SK-N-SH (cell line): ENCODE data around the gene POTEH.
"Not testable (repeated sequence)": the region's sequence is repeated elsewhere in the genome, so short reads cannot be mapped to it uniquely, and the experiment has no call there.

Experiments
- CTCF ChIP-seq: fragments of 200-600 bp; sonication (generic); IDR thresholded peaks from 2 replicates; pipeline ENCODE4 v1.6.1; 2017; ENCODE audit warnings: antibody characterized with exemption, mild to moderate bottlenecking, moderate library complexity
- ELF1 ChIP-seq: IDR thresholded peaks from 2 replicates; pipeline ENCODE4 v1.4.0; 2012
- EP300 ChIP-seq, 2 experiments: IDR thresholded peaks; 2 replicates each; pipeline versions ENCODE4 v1.4.0 to v1.6.1; 2012; ENCODE audit warnings: borderline replicate concordance in 1 of 2, low read depth in 1 of 2, low read length in 1 of 2
- FOSL2 ChIP-seq: IDR thresholded peaks from 2 replicates; pipeline ENCODE4 v1.4.0; 2012; ENCODE audit warnings: low read depth, mild to moderate bottlenecking, moderate library complexity, borderline replicate concordance
- PBX3 ChIP-seq: IDR thresholded peaks from 2 replicates; pipeline ENCODE4; 2012
- POLR2AphosphoS5 ChIP-seq: IDR thresholded peaks from 2 replicates; pipeline ENCODE4 v1.6.1; 2012; ENCODE audit warnings: low read depth, low read length
- REST ChIP-seq: IDR thresholded peaks from 2 replicates; pipeline ENCODE4 v1.6.1; 2012; ENCODE audit warnings: mild to moderate bottlenecking, low read depth, low read length, moderate library complexity
- SMC3 ChIP-seq: IDR thresholded peaks from 2 replicates; pipeline ENCODE4 v1.6.1; 2012; ENCODE audit warnings: low read depth, low read length, improper control_type of control experiment
- TCF12 ChIP-seq: IDR thresholded peaks from 2 replicates; pipeline ENCODE4 v1.4.0; 2012

- TF ChIP-seq EP300 (IDR thresholded peaks at IDR 0.05; ENCODE audit: borderline replicate concordance in 1 of 2, low read depth in 1 of 2, low read length in 1 of 2); TCF12; FOSL2; ELF1; POLR2AphosphoS5; CTCF; PBX3; SMC3; REST: not testable (repeated sequence)
These were observed 73.7 kb downstream of the POTEH start for GRCh38 chr22:15763559-15763958.
